ENCODE results near the gene ANKAR.
A peak's percentile ranks its signal among the peaks of the same experiment; 100 is the strongest.
"Not testable (repeated sequence)": the region's sequence is repeated elsewhere in the genome, so short reads cannot be mapped to it uniquely, and the experiment has no call there.

ANKAR gene

DNA sequence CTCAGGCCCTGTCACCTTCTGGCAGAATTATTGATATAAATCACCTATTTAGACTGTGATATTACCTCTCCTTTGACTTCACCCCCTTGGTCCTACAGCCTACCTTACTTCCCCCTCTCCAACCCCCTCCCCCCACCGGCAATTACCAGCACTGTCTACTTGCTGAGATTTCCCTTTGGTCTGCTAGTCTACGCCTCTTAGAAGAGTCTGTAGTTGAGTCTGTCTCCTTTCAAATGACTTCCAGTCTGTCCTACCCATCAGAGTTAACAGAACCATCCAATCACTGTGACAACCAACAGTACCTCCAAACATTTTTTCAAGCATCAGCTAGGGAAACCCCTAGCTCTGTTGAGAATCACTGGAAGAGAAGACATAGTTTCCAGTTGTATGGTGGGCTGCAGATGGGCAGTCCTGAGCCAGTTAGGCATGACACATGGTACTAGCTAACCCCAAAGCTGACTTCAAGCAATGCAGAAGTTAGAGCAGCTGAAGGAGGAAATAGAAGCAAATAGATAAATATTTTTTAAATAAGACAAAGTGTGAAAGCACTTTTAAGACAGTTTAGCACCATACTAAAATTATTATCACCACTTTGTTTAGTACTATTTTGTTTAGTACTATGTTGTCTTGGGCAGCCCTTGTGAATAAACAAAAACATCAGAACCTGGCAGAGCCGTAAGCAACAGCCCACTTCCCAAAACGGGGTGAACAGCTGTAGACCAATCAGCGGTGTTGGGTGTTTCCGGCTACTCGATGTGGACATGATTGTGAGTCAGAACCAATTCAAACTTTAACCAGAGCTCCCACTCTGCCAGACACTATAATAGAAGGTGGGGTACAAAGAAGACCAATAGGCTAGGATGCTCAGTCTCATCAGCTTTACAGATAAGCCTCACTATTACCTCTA, 15.9 kb upstream of the ANKAR start:
- no peak for DNase-seq

DNA sequence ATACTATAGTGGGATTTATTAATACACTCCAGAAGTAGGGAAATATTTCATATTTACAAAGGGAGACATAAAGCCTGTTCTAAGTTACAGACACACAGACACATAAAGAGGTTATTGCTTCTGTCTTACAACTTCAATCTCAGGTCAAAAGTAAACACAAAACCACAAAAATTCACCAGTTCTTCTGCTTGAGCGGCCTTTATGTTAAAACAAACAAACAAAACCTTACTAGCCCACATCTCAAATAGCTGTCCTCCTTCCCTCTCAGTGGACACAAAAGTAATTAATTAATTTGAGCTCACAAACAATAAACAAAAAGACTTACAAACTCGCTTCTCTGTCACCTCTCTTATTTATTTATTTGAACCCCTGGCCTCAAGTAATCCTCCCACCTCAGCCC, 14.7 kb upstream of the ANKAR start:
- no peak for DNase-seq

DNA sequence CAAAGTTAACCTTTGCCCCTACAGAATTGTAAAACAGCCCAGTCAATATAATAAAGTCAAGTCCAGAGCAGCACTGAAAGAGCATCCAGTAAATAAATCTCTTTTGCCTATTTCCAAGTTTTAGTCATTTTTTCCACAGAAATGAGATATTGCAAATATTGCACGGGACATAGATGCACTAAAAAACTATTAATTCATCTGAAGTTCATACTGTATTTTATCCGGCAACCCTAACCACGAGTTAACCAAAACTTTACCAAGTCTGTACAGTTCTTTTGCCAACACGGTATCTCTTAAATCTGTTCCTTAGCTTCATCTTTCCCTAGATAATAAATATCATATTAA, 13.7 kb upstream of the ANKAR start:
- DNase-seq, result no peak

DNA sequence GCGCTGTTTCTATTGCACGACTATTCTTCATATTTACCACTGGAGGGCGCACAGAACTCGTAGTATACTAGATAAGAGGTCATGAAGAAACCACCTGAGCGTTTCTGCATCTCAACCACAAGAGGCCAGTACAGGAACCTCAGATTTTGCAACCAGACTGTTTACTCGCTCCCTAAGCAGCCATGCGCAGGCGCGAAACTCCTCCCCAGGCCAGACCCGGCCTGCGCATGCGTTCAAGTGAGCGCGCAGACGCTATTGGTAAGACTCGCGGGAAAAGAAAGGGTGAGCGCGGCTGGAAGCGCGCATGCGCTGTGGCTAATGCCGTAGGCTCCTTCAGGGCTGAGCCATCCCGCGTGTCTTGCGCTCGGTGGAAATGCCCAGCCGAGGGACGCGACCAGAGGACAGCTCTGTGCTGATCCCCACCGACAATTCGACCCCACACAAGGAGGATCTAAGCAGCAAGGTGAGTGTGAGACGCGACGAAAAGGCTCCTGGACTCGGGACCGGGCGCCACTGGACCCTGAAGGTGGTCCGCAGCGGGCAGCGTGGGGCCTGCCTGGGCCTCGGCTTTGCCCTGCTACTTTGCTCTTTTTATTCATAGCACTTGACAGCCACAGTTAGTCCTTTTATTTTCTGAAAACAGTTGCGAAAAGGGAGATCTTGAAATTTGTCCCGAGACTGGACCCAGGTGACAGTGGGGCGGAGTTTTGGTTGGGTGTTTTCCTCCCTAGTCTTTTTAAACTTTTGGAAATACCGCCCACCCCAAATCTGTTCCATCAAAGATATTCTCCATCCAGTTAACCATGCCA, 13.1 kb upstream of the ANKAR start, which contains the start of gene ASNSD1:
TSS of gene ASNSD1 (plus strand) at position 312 of the 809 bp plus-strand sequence. CDS start 4,674 bp downstream, outside the sequence.
- DNase-seq, result peak; percentile 97

DNA sequence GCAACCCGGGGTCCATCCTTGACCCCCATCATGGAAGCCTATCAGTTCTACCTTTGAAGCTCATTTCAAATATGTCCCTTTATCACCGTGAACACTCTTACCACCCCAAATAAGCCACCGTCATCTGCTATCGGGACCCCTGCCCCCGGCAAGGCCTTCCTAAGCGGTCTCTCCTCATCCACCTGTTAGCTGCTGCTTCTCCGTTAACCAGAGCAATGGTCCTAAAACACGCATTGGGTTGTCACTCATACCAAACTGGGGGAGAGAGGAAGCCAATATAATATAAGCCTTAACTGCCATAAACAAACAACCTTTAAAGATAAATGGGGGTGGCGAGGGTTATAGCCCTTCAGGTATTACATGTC, 12.5 kb upstream of the ANKAR start:
- no peak for DNase-seq

DNA sequence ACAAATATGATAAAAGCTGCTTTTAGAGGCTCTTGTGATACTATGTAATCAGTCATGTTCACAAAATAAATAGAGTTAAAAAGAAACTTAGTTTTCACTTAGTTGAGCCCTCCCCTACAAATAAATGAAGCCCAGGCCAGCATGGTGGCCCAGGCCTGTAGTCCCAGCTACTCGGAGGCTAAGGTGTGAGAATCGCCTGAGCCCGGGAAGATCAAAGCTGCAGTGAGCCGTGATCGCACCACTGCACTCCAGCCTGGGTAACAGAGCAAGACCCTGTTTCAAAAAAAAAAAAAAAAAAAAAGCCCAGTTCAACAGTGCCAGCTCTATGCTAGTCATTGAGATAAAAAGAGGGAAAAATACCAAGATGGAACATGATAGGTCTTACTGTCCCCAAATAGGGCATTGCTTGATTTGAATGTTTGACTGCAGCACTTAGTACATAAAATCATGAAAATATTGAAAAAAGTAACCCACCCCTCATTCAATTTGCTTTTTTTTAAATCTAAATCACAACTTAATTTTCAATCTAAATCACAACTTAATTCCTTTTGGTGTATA, 11.7 kb upstream of the ANKAR start:
- DNase-seq, result no peak

DNA sequence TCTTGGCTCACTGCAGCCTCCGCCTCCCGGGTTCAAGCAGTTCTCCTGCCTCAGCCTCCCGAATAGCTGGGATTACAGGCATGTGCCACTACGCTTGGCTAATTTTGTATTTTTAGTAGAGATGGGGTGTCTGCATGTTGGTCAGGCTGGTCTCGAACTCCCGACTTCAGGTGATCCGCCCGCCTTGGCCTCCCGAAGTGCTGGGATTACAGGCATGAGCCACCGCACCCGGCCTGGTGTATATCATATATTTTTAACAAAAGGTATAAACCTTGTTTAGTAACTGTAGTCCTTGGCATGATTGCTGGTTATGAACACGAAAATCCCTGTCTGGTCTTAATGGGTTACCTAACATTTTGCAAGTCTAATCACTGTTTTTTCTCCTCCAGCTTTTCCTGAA, 11.2 kb upstream of the ANKAR start:
- not testable (repeated sequence) for DNase-seq

DNA sequence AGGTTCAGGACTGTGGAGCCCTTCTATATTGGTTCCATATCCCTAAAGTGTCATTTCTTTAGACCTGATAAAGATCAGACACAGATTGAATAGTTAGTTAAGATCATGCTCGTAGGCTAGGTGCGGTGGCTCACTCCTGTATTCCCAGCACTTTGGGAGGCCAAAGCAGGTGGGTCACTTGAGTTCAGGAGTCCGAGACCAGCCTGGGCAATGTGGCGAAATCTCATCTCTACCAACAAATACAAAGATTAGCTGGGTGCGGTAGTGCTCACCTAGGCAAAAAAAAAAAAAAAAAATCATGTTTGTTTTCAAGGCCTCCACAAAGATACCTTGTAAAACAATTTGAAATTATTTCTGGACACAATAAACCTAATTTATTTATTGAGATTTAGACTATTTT, 4.6 kb upstream of the ANKAR start:
- no peak for DNase-seq

DNA sequence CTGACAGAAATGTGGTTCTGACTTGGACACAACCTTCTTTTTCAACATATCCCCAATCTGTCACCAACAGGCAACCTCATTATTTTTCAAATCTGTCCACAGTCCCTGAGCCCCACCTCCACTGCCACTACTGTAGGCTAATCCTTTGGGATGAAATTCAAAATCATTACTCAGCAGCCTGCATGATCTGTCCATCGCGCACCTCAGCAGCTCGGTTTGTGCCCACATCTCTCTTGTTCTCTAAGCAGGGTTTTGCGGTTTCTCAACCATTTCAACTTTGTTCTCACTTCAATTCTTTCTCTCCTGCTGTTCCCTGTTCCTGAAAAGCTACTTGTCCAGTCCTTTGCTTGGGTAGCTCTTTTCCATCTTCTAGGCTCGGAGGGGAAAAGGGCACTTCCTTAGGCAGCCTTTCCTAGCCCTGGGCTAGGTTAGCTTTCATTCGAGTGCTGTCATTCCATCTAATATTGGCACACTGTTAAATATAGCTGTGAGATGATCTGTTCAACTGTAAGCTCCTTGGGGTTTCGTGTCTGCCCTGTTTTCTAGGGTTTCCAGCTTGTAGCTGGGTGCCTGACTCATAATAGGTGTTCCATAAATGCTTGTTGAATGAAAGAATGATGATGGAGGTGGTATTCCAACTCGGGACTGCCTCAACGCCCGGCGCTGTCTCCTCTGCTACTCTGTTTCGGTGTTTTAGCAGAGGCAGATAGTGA, 653 bp upstream of the ANKAR start:
- no peak for DNase-seq

DNA sequence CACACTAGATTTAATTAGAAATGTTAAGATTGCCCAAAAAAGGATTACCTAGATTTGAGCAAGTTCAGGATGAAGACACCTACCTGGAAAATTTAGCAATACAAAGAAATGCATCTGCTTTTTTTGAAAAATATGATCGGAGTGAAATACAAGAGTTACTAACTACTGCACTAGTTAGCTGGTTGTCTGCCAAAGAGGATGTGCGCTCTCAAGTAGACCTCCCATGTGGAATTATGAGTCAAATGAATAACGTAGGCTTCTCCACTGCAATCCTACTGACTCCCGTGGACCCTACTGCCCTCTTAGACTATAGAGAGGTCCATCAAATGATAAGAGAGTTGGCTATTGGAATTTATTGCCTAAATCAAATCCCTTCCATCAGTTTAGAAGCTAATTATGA, 2.0 kb downstream of the ANKAR start:
- no peak for DNase-seq

DNA sequence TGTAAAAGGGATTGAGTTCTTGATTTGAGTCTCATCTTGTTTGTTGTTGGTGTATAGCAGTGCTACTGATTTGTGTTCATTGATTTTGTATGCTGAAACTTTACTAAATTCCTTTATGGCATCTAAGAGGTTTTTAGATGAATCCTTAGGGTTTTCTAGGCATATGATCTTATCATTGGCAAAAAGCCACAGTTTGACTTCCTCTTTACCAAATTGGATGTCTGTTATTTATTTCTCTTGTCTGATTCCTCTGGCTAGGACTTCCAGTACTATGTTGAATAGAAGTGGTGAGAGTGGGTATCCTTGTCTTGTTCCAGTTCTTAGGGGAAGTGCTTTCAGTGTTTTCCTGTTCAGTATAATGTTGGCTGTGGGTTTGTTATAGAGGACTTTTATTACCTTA, 4.8 kb downstream of the ANKAR start:
- DNase-seq, result no peak

DNA sequence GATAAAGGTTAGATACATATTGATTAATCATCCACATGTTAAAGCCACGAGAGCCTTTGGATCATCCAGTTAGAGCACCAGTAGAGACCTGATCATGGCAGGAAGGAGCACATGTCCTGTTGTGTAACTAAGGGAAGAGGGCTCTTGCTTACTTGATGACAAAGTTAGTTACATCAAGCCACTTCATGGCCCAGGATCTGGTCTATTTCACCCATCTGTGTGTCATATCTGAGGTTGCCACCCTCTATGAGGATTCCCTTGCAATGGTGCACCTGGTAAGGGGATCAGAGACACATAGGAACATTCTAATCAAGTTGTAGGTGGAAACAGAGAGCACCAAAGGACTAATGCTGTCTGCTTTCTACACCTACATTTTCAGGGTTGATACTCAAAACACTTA, 6.7 kb downstream of the ANKAR start:
- no peak for DNase-seq

DNA sequence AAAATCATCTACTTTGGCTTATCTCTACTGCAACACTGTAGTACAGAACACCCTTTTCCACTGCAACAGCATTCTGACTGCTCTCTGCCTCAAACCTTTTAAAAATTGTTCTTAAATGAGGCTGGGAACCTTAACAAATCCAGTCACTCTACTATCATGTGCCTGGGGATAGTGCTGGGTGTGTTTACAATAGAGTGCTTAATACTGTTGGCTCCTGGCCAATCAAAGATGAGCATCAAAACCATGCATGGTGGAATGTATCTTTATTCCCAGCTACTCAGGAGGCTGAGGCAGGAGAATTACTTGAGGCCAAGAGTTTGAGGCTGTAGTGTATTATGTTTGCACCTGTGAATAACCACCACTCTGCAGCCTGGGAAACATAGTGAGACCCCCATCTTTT, 7.4 kb downstream of the ANKAR start:
- no peak for DNase-seq

DNA sequence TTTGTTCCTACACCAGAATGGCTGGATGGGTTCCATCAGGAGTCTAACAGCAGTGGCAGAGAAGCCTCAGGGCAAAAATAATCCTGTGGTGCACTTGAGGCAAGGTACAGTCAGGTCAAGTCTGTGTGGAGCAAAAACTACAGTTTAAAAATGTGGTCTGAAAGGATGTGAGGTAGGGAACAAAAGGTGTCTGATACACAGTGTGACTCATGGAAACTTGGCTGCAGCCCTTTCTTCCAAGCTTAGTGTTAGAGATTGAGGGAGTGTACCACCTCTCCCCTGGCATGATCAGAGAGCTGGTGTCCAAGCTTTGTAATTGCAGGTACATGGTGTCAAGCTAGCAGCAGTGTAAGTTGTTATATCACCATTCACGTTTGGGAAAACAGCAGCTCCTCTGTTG, 8.9 kb downstream of the ANKAR start:
- no peak for DNase-seq

DNA sequence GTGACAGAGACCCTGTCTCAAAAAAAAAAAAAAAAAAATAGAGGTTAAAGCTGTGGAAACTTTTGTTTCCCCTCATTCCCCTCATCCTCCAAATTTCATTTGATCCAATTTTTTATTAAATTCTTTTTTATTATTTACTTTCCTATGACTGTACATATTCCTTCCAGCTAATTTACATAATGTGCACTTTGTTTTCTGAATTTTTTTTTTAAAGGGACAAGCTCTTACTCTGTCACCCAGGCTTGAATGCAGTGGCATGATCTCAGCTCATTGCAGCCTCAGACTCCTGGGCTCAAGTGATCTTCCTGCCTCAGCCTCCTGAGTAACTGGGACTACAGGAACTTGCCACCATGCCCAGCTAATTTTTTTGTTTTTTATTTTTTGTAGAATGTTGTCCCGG, 10.3 kb downstream of the ANKAR start:
- DNase-seq, result no peak

DNA sequence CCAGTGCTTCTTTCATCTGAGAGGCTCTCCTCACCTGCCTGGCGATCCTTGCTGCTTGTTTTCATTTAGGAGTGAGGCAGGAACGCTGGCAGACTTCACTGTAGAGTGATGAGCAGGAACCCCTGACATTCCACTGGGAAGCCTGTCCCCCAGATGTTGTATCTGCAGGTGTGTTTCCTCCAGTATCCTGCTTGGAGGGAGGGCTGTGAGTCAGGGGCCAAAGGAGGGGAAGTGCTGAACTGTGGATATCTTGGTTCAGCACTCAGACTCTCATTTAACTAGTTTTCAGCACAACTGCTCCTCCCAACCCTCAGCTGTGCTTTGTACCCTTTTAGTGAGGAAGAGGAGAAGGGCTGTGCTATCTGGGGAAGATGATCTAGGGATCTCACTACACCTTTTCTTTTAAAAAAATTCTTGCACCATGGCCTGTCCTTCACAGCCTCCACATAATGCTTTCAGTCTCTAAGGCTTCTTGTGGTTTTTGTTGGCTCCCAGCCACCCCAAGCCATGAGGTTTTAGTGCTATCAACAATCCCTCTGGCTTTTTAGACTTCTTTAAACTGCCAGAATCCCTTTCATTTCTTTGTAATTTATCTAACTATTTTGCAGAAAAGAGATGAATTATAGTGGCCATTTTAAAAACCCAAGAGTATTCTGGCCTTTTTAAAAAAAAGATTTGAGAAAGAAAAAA, 11.2 kb downstream of the ANKAR start:
- no peak for DNase-seq

DNA sequence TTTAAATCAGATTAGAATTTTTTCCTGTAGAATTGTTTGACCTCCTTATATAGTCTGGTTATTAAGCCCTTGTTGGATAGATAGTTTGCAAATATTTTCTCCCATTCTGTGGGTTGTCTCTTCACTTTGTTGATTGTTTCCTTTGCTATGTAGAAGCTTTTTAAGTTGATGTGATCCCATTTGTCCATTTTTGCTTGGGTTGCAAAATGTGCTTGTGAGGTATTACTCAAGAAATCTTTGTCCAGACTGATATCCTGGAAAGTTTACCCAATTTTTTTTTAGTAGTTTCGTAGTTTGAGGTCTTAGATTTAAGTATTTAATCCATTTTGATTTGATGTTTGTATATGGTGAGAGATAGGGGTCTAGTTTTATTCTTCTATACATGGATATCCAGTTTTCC, 13.3 kb downstream of the ANKAR start:
- not testable (repeated sequence) for DNase-seq

DNA sequence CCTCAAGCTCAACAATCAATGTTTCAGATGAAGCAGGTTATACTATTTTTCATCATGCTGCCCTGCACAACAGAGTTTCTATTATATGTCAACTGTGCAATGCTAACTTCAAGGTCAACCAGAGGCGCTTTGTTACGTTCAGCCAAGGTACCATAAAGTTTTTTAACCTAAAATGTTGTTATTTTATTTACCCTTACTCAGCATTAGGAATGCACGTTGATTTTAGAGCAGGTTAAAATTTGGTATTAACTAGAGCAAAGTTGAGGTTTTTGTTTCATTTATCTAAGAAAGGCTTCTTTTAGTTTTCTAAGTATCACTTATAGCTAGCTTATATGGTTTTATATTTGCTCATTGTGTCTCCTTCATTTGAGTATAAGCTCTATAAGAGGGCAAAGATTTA, 21.8 kb downstream of the ANKAR start:
- DNase-seq, result no peak

DNA sequence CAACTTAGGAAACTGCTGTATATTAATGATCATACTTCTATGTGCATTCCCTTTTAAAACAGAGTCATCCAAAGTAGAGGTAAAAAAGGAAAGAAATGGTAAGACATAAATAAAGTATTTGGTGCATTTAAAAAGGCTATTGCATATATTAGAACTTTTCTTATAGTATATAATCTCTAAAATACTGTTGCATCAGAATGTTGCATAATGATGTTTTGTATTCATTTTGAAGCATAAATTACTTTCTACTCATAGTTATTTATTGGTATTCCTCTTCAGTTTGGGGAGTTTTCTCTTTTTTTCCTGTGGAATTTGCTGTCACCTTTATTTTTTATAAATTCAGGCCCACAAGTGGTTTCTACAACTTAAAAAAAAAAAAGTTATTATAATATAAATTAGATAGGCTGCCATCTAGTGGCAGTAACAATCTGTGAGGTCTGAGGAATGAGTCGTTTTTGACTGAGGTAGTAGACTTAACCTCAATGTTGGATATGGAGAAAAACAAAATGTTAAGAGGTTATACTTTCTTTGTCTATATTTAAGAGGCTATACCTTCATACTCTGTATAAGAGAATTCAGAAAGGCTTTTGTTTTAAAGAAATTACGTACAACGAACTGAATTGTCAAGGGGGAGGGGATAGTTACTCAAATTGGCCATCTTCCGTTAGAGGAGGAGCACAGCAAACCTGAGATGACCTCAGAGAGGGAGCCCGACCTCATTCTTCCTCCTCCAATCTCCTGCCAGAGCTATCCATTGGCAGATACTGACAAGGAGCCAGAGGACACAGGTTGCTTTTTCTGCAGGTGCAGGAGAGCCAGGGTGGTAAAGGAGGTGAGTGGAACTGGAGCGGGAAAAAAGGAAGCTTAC, 23.8 kb downstream of the ANKAR start:
- DNase-seq, result no peak

DNA sequence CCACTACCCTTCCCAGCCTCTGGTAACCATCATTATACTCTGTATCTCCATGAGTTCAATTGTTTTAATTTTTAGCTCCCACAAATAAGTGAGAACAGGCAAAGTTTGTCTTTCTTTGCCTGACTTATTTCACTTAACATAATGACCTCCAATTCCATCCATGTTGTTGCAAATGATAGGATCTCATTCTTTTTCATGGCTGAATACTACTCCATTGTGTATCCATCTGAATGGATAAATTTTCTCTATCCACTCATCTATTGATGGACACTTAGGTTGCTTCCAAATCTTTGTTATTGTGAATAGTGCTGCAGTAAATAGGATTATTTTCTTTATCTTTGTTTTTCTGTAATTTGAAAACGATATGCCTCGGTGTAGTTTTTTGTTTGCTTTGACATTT, 26.2 kb downstream of the ANKAR start:
- no peak for DNase-seq

DNA sequence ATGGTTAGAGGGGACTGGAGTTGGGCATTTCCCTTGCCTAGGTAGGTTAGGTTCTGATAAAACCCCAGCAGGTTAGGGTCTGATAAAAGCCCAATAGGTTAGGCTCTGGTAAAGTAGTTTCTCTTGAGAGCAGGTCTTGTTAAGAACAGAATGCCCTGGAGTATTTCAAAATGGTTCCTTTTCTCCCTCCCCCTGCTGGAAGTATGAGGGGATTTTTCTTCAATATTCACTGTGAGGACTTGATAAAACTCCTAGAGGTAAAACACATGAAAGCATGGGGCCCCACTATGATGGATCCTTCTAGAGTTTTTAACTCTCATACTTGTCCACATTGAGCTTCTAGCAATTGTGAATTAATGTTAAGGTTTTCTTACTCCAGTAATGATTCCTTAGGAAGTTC, 27.6 kb downstream of the ANKAR start:
- no peak for DNase-seq
